ENCODE results near the gene PALLD.
"Not testable (repeated sequence)": the region's sequence is repeated elsewhere in the genome, so short reads cannot be mapped to it uniquely, and the experiment has no call there.

PALLD gene

GRCh38 chr4:168806247-168806646 is 309.4 kb downstream of the PALLD start:
- not testable (repeated sequence) for DNase-seq

- no peak for DNase-seq
Observed at GRCh38 chr4:168811207-168811606, 314.4 kb downstream of the PALLD start.

GRCh38 chr4:168811786-168812651 is 315.2 kb downstream of the PALLD start:
- peak; percentile 42 for DNase-seq

GRCh38 chr4:168812806-168813205 is 316.0 kb downstream of the PALLD start:
- DNase-seq, result no peak

- DNase-seq, result no peak
Observed at GRCh38 chr4:168813890-168814289, 317.0 kb downstream of the PALLD start.

GRCh38 chr4:168815379-168816345 is 318.8 kb downstream of the PALLD start:
- no peak for DNase-seq

- DNase-seq, result no peak
Observed at GRCh38 chr4:168817370-168817769, 320.5 kb downstream of the PALLD start.

- DNase-seq, result no peak
Observed at GRCh38 chr4:168822481-168822880, 325.6 kb downstream of the PALLD start.

- no peak for DNase-seq
Observed at GRCh38 chr4:168825975-168826374, 329.1 kb downstream of the PALLD start.

GRCh38 chr4:168826620-168827019 is 329.8 kb downstream of the PALLD start:
- DNase-seq, result no peak

GRCh38 chr4:168830777-168831512 is 334.1 kb downstream of the PALLD start:
- DNase-seq, result peak; percentile 32

- no peak for DNase-seq
Observed at GRCh38 chr4:168831585-168831918, 334.7 kb downstream of the PALLD start.

- DNase-seq, result peak; percentile 65
Observed at GRCh38 chr4:168831919-168832762, 335.3 kb downstream of the PALLD start.

- DNase-seq, result no peak
Observed at GRCh38 chr4:168832763-168833575, 336.1 kb downstream of the PALLD start.

- no peak for DNase-seq
Observed at GRCh38 chr4:168833881-168834280, 337.0 kb downstream of the PALLD start.

GRCh38 chr4:168835880-168836454 is 339.1 kb downstream of the PALLD start:
- DNase-seq, result no peak

- DNase-seq, result no peak
Observed at GRCh38 chr4:168836490-168836889, 339.6 kb downstream of the PALLD start.

- no peak for DNase-seq
Observed at GRCh38 chr4:168837922-168838321, 341.1 kb downstream of the PALLD start.

- peak; percentile 34 for DNase-seq
Observed at GRCh38 chr4:168839758-168840391, 343.0 kb downstream of the PALLD start.

- no peak for DNase-seq
Observed at GRCh38 chr4:168840392-168840763, 343.5 kb downstream of the PALLD start.
